Measurements from ENCODE around the gene NXF1.

DNA sequence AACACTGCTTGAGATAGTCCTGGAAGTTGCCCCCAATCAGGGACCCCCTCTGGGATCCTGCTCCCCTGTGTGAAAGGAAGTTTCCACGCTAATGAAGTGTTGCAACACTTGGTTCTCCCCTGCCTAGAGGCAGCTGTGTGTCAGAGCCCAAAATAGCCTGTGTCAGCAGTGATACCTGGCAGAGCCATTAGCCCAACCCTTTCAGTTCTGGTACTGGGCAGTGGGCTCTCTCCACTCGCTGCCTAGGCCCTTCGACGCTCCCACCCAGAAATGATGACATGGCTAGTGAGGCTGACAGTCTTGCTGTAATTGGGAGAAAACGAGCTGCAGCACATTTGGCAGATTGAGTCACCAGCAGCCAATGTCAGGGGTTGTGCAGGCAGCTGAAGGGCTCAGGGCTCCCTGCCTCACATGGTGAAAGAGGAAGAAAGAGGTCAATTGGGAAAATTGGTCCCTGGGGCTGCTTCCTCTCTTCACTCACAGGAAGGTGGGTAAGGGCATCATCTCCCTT lies 1.4 kb upstream of the NXF1 start:
- no peak for TF ChIP-seq SP1 (IDR thresholded peaks at IDR 0.05)
- TF ChIP-seq SUZ12 (IDR thresholded peaks at IDR 0.05), result no peak
- TF ChIP-seq ZNF384 (IDR thresholded peaks at IDR 0.05), result no peak
- TF ChIP-seq TARDBP (IDR thresholded peaks at IDR 0.05), result no peak
- TF ChIP-seq FOXM1 (IDR thresholded peaks at IDR 0.05; ENCODE audit: borderline replicate concordance), result no peak
- no peak for TF ChIP-seq ELF4 (IDR thresholded peaks at IDR 0.05)
- no peak for TF ChIP-seq BHLHE40 (IDR thresholded peaks at IDR 0.05; ENCODE audit: borderline replicate concordance)
- TF ChIP-seq L3MBTL2 (conservative IDR thresholded peaks at IDR 0.05), result no peak
- TF ChIP-seq, protein P1, sequence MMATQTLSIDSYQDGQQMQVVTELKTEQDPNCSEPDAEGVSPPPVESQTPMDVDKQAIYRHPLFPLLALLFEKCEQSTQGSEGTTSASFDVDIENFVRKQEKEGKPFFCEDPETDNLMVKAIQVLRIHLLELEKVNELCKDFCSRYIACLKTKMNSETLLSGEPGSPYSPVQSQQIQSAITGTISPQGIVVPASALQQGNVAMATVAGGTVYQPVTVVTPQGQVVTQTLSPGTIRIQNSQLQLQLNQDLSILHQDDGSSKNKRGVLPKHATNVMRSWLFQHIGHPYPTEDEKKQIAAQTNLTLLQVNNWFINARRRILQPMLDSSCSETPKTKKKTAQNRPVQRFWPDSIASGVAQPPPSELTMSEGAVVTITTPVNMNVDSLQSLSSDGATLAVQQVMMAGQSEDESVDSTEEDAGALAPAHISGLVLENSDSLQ (IDR thresholded peaks at IDR 0.05), result no peak
- no peak for TF ChIP-seq HDGF (IDR thresholded peaks at IDR 0.05; ENCODE audit: borderline replicate concordance)
- TF ChIP-seq FOXA1 (IDR thresholded peaks at IDR 0.05), result no peak

Data from HEK293T (cell line).